H1 (cell line): ENCODE results near the gene KRT77. TPM values are rescaled to one million over a fixed set of nuclear protein-coding genes. Genes with fewer than 3 reads are reported as not detected.

ENCODE experiments used
- CTCF ChIA-PET: fragments of 300-600 bp; sonication (Branson Sonifier 250); formaldehyde crosslinking; loops from one replicate; lab custom pipeline; 2021; ENCODE audit not compliant: partially characterized antibody; lab: Charles Lee
- POLR2A ChIA-PET: fragments of 300-600 bp; sonication (Branson Sonifier 250); formaldehyde crosslinking; loops from one replicate; lab custom pipeline; 2021; ENCODE audit warnings: inconsistent platforms; ENCODE audit not compliant: partially characterized antibody; lab: Charles Lee
- DNase-seq, 2 experiments: peaks; one replicate each; pipeline versions ENCODE4 v3.0.0 to v3.0.0-alpha.2; 2010 to 2022; ENCODE audit warnings: low spot score in 2 of 2, low read depth in 1 of 2, mixed read lengths in 1 of 2
- FAIRE-seq: peaks from 2 replicates; lab custom pipeline; 2011; peaks lifted over from hg19 to GRCh38; lab: Jason Lieb, UNC
- H2AFZ ChIP-seq: 2 replicates; pipeline ENCODE4 v1.8.1; 2012; ENCODE audit warnings: low read length, inconsistent platforms
- H2AK5ac ChIP-seq: 2 replicates; pipeline ENCODE4 v1.6.1; 2013; ENCODE audit warnings: low read depth, low read length
- H2BK120ac ChIP-seq: replicated peaks from 2 replicates; pipeline ENCODE3; 2013; ENCODE audit warnings: low read depth, low read length, inconsistent platforms
- H2BK12ac ChIP-seq: 2 replicates; pipeline ENCODE4 v1.6.1; 2013; ENCODE audit warnings: low read depth, low read length
- H2BK15ac ChIP-seq: 2 replicates; pipeline ENCODE4 v1.6.1; 2013; ENCODE audit warnings: low read length
- H2BK20ac ChIP-seq: 2 replicates; pipeline ENCODE4 v1.6.1; 2013; ENCODE audit warnings: low read length
- H2BK5ac ChIP-seq: 2 replicates; pipeline ENCODE4 v1.6.1; 2013; ENCODE audit warnings: low read depth, low read length
- H3K14ac ChIP-seq: 2 replicates; pipeline ENCODE4 v1.6.1; 2013; ENCODE audit warnings: inconsistent platforms; ENCODE audit not compliant: insufficient read length
- H3K18ac ChIP-seq: 2 replicates; pipeline ENCODE4 v1.6.1; 2013; ENCODE audit warnings: low read length; ENCODE audit errors: extremely low read depth
- H3K23ac ChIP-seq: 2 replicates; pipeline ENCODE4 v1.6.1; 2013; ENCODE audit warnings: inconsistent platforms; ENCODE audit not compliant: insufficient read length
- H3K23me2 ChIP-seq: 2 replicates; pipeline ENCODE4 v1.6.1; 2013; ENCODE audit warnings: low read depth, low read length
- H3K27ac ChIP-seq: 2 replicates; pipeline ENCODE4 v1.6.1; 2011; ENCODE audit warnings: low read depth, low read length, inconsistent platforms
- H3K27me3 ChIP-seq, 4 experiments: replicated peaks in 1 of 4; 1 replicate in 1 of 4; 2 replicates in 3 of 4; pipeline versions ENCODE4 v1.6.1 to v1.8.1; 2011 to 2013; ENCODE audit warnings: low read length in 3 of 4, mild to moderate bottlenecking in 3 of 4, inconsistent platforms in 2 of 4, mixed read lengths in 2 of 4, moderate library complexity in 1 of 4; ENCODE audit not compliant: control insufficient read depth in 3 of 4, insufficient read depth in 3 of 4; ENCODE audit errors: extremely low read depth in 1 of 4
- H3K36me3 ChIP-seq, 4 experiments: 2 replicates each; pipeline versions ENCODE4 v1.6.1 to v1.8.1; 2011 to 2013; ENCODE audit warnings: mild to moderate bottlenecking in 4 of 4, low read length in 3 of 4, moderate library complexity in 2 of 4, control low read depth in 1 of 4, inconsistent platforms in 1 of 4; ENCODE audit not compliant: insufficient read depth in 4 of 4, control insufficient read depth in 2 of 4
- H3K4ac ChIP-seq: replicated peaks from 2 replicates; pipeline ENCODE3; 2013; ENCODE audit warnings: low read length, low read depth, mixed read lengths, inconsistent platforms; ENCODE audit not compliant: insufficient read length
- H3K4me1 ChIP-seq, 4 experiments: replicated peaks in 1 of 4; 1 replicate in 1 of 4; 2 replicates in 3 of 4; pipeline versions ENCODE4 v1.6.1 to v1.8.1; 2011 to 2013; ENCODE audit warnings: low read length in 3 of 4, inconsistent platforms in 2 of 4, mixed read lengths in 1 of 4; ENCODE audit not compliant: insufficient read depth in 4 of 4, control insufficient read depth in 3 of 4
- H3K4me2 ChIP-seq, 2 experiments: 2 replicates each; pipeline versions ENCODE4 v1.6.1 to v1.8.1; 2011 to 2013; ENCODE audit warnings: low read depth in 2 of 2, low read length in 2 of 2, control low read depth in 1 of 2, inconsistent platforms in 1 of 2, mild to moderate bottlenecking in 1 of 2; ENCODE audit not compliant: insufficient read depth in 1 of 2
- H3K4me3 ChIP-seq, 4 experiments: fragments of 200-600, 300-600 bp in 1 of 4; sonication (generic), shearing (Covaris generic), sonication (Bioruptor Twin) in 1 of 4; 2 replicates each; pipeline versions ENCODE4 v1.5.1 to v1.8.1; 2011 to 2016; ENCODE audit warnings: low read length in 4 of 4, low read depth in 3 of 4, control low read depth in 2 of 4, inconsistent platforms in 2 of 4, mild to moderate bottlenecking in 2 of 4, mixed read lengths in 1 of 4, moderate library complexity in 1 of 4; ENCODE audit not compliant: insufficient read depth in 2 of 4; ENCODE audit errors: extremely low read depth in 1 of 4
- H3K56ac ChIP-seq: replicated peaks from 2 replicates; pipeline ENCODE3; 2013; ENCODE audit warnings: low read depth, mild to moderate bottlenecking, mixed read lengths, low read length, inconsistent platforms; ENCODE audit not compliant: insufficient read length
- H3K79me1 ChIP-seq: 2 replicates; pipeline ENCODE4 v1.6.1; 2013; ENCODE audit warnings: low read depth, low read length, control low read depth
- H3K79me2 ChIP-seq, 2 experiments: 2 replicates each; pipeline versions ENCODE4 v1.6.1 to v1.8.1; 2012 to 2013; ENCODE audit warnings: low read length in 2 of 2, mild to moderate bottlenecking in 2 of 2, inconsistent platforms in 1 of 2; ENCODE audit not compliant: insufficient read depth in 2 of 2, control insufficient read depth in 1 of 2
- H3K9ac ChIP-seq, 4 experiments: replicated peaks in 1 of 4; 1 replicate in 1 of 4; 2 replicates in 3 of 4; pipeline versions ENCODE4 v1.6.1 to v1.8.1; 2011 to 2013; ENCODE audit warnings: low read depth in 3 of 4, low read length in 3 of 4, control low read depth in 2 of 4, mild to moderate bottlenecking in 2 of 4, moderate library complexity in 2 of 4, inconsistent platforms in 1 of 4; ENCODE audit errors: extremely low read depth in 1 of 4
- H3K9me3 ChIP-seq, 2 experiments: 2 replicates each; pipeline versions ENCODE4 v1.6.1 to v1.8.1; 2012 to 2013; ENCODE audit warnings: mild to moderate bottlenecking in 2 of 2, moderate library complexity in 2 of 2, control low read depth in 1 of 2, inconsistent platforms in 1 of 2, low read depth in 1 of 2, low read length in 1 of 2, mixed read lengths in 1 of 2; ENCODE audit not compliant: insufficient read depth in 2 of 2
- H4K20me1 ChIP-seq, 2 experiments: replicated peaks in 1 of 2; 2 replicates each; pipeline versions ENCODE3 to v1.8.1; 2011 to 2013; ENCODE audit warnings: inconsistent platforms in 2 of 2, low read length in 2 of 2, mild to moderate bottlenecking in 1 of 2; ENCODE audit not compliant: insufficient read depth in 2 of 2, control insufficient read depth in 1 of 2
- H4K5ac ChIP-seq: 2 replicates; pipeline ENCODE4 v1.6.1; 2013; ENCODE audit warnings: low read length, low read depth, mixed read lengths, inconsistent platforms; ENCODE audit not compliant: insufficient read length
- H4K8ac ChIP-seq: 2 replicates; pipeline ENCODE4 v1.8.0; 2013; ENCODE audit warnings: mild to moderate bottlenecking, moderate library complexity, low read length, inconsistent platforms; ENCODE audit not compliant: insufficient read depth; ENCODE audit errors: extremely low read depth
- H4K91ac ChIP-seq: replicated peaks from 2 replicates; pipeline ENCODE3; 2013; ENCODE audit warnings: low read length, mixed read lengths, inconsistent platforms; ENCODE audit not compliant: insufficient read length
- CTCF ChIP-seq, 3 experiments: IDR thresholded peaks; 1 replicate in 2 of 3; 2 replicates in 1 of 3; pipeline versions ENCODE4 v1.5.1 to v1.6.1; 2011; ENCODE audit warnings: low read length in 3 of 3, mild to moderate bottlenecking in 3 of 3, inconsistent platforms in 2 of 3, low read depth in 1 of 3, moderate library complexity in 1 of 3; ENCODE audit not compliant: insufficient read depth in 1 of 3; ENCODE audit errors: control extremely low read depth in 1 of 3
- WGBS, 2 experiments: shearing (Covaris generic) in 1 of 2; methylation state at CpG; one replicate each; pipeline versions ENCODE4 v1.1.6 to v1.1.7; 2013 to 2015; ENCODE audit warnings: low lambda C conversion rate in 2 of 2, mixed read lengths in 2 of 2, inconsistent platforms in 1 of 2, low coverage in 1 of 2, missing lambda C conversion rate in 1 of 2; ENCODE audit not compliant: insufficient replicate concordance in 2 of 2, insufficient coverage in 1 of 2, insufficient read length in 1 of 2; ENCODE audit errors: extremely low coverage in 1 of 2, missing lambda C conversion rate in 1 of 2; 5-methylcytosine and 5-hydroxymethylcytosine counted together
- polyA plus RNA-seq, 7 experiments: library from polyadenylated mRNA; depleted of rRNA in 3 of 7; stranded (reverse) in 5 of 7; unstranded in 2 of 7; fragments of >200 nt in 5 of 7; fragments of 200-250 nt in 2 of 7; gene quantifications; 1 replicate in 5 of 7; 2 replicates in 1 of 7; 4 replicates in 1 of 7; pipeline versions ENCODE4 v1.2.1 to v1.2.3, GENCODE V29; 2011 to 2013; ENCODE audit warnings: missing spikeins in 2 of 7, mixed read lengths in 2 of 7
- total RNA-seq: library from RNA; stranded (reverse); fragmentation: NEBNext Ultra II Directional; extraction: Animal tissue kit (Norgen Biotek cat#: 25700); gene quantifications from 2 replicates; pipeline ENCODE4 v1.2.1, GENCODE V29; 2021

Gene KRT77
- total and polyA plus RNA-seq, 2 of the 8 experiments (the other 6 are each of a cell fraction or from before 2014, with no cell fraction given): 0.02 TPM; not detected in 1

DNA sequence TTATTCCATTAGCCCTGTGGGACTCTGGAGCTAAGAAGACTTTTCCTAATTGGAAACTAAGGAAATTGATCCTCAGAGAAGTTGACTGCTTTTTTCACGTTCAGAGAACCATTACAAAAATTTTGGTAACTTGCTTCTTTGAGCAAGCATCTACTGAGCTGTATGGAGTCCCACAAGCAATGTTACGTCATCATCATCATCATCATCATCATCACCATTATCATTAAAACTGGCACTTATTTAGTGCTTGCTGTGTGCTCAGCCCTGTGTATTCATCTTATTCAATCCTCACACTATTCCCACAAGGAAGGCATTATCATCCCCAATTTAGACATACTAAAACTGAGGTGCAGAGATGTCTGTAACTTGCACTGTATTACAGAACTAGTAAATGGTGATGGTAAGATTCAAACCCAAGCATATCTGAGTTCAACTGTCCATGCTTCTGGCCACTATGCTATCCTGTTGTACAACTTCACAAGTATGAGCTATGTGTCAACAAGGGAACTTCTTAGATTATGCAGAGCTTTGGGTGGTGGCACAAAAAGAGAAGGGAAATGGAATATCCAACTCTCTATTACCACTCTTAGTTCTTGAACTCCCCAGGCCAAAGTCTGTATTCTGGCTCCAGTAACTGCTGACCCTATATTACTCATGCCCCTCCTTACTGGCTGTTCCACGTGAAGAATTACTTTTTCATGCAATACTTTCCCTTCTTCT is 29.5 kb downstream of the KRT77 start:
- H2BK15ac ChIP-seq: no peak overlapping the region
- H3K9ac ChIP-seq: no peak overlapping the region
- no peak overlapping the region for H2BK20ac ChIP-seq
- no peak overlapping the region for H3K14ac ChIP-seq
- H3K27ac ChIP-seq: no peak overlapping the region
- H2AFZ ChIP-seq: no peak overlapping the region
- H4K8ac ChIP-seq: no peak overlapping the region
- H4K91ac ChIP-seq: no peak overlapping the region
- H3K27me3 ChIP-seq: no peaks in the 10 kb centered on the region; a peak in 1 of 7 replicates
- H4K20me1 ChIP-seq: no peaks in the 10 kb centered on the region
- H2AK5ac ChIP-seq: no peak overlapping the region
- no peaks in the 10 kb centered on the region for H3K79me1 ChIP-seq
- no peaks in the 10 kb centered on the region; the same call in 1 of the 2 replicates for H3K23me2 ChIP-seq
- no peak overlapping the region for H3K4me2 ChIP-seq
- H3K36me3 ChIP-seq: no peaks in the 10 kb centered on the region
- no peak for DNase-seq
- H3K4me3 ChIP-seq: no peak overlapping the region
- no peak overlapping the region for H3K4ac ChIP-seq
- no peak overlapping the region for H3K18ac ChIP-seq
- no peak overlapping the region for H4K5ac ChIP-seq
- no peaks in the 10 kb centered on the region for H3K9me3 ChIP-seq
- FAIRE-seq: no peak
- no peaks in the 10 kb centered on the region for H3K79me2 ChIP-seq
- H2BK120ac ChIP-seq: no peak overlapping the region
- 82% methylated on average over 3 of the region's 3 CpGs; no CpG with 5 or more reads in 1 of the 2 experiments for WGBS, 2 experiments
- H2BK5ac ChIP-seq: no peak overlapping the region
- H3K23ac ChIP-seq: no peak overlapping the region
- POLR2A ChIA-PET: no interaction called here
- no peak for TF ChIP-seq CTCF (IDR thresholded peaks at IDR 0.05; ENCODE audit: control extremely low read depth in 1 of 3, insufficient read depth in 1 of 3, low read depth in 1 of 3, low read length in 3 of 3)
- H2BK12ac ChIP-seq: no peak overlapping the region
- no peaks in the 10 kb centered on the region for H3K4me1 ChIP-seq
- CTCF ChIA-PET: interaction anchor here (0.6 to 4.3 kb wide), 15 partner anchors 8 to 282 kb away, joined by 3 to 16 read pairs (median 4); no protein-coding TSS in a partner anchor
- H3K56ac ChIP-seq: no peak overlapping the region
